ENCODE measurements around the gene RASSF4. TPM values are rescaled to one million over a fixed set of nuclear protein-coding genes. Genes with fewer than 3 reads are reported as not detected.

Gene RASSF4
- total RNA-seq, 1 donor from 2014 or later, result 21.2 TPM

GRCh38 chr10:45040921-45041542 is 81.4 kb downstream of the RASSF4 start:
- Mint-ChIP-seq H3K9me3 (ENCODE audit: low read depth) (peaks cover 14% of the 10 kb centered on the region), H3K4me1 (ENCODE audit: low read depth) (peaks cover 7% of the 10 kb centered on the region), H3K4me3 (ENCODE audit: low read depth) (no peak overlapping the region), H3K27me3 (no peaks in the 10 kb centered on the region), H3K27ac (no peak overlapping the region), H3K36me3 (ENCODE audit: insufficient read depth) (no peaks in the 10 kb centered on the region)
- DNase-seq (ENCODE audit: low spot score, unreplicated experiment), result no peak
- no peak for TF ChIP-seq CTCF (IDR thresholded peaks at IDR 0.05; ENCODE audit: unreplicated experiment)

- Mint-ChIP-seq H3K27me3 (no peaks in the 10 kb centered on the region), H3K9me3 (ENCODE audit: low read depth) (peaks cover 9% of the 10 kb centered on the region), H3K27ac (no peak overlapping the region), H3K36me3 (ENCODE audit: insufficient read depth) (no peaks in the 10 kb centered on the region), H3K4me1 (ENCODE audit: low read depth) (peaks cover 7% of the 10 kb centered on the region), H3K4me3 (ENCODE audit: low read depth) (no peak overlapping the region)
- no peak for TF ChIP-seq CTCF (IDR thresholded peaks at IDR 0.05; ENCODE audit: unreplicated experiment)
- no peak for DNase-seq (ENCODE audit: low spot score, unreplicated experiment)
Observed at GRCh38 chr10:45044290-45044689, 84.7 kb downstream of the RASSF4 start.

Other genes starting within 250 kb of the RASSF4 start
- gene TMEM72, start 48.5 kb upstream of the RASSF4 start, total RNA-seq, result 0.93 and 1.5 TPM in 2 replicates
- 13.9 and 16.6 TPM in 2 replicates for gene DEPP1, start 19.0 kb downstream of the RASSF4 start, total RNA-seq
- 44.1 and 46.0 TPM in 2 replicates for gene ZNF22, start 41.1 kb downstream of the RASSF4 start, total RNA-seq